Hematopoietic multipotent progenitor cell treated with erythropoietin and hydrocortisone succinate and interleukin-3 and kit ligand, for 17 days (in vitro differentiated cells): ENCODE data around the gene PHACTR1.
A peak's percentile ranks its signal among the peaks of the same experiment; 100 is the strongest.

Experiments
- DNase-seq: peaks from one replicate; pipeline ENCODE4 v3.0.0-alpha.2; 2015; ENCODE audit warnings: low spot score

Gene PHACTR1

GRCh38 chr6:12849809-12850198 is 133.2 kb downstream of the PHACTR1 start:
- DNase-seq = no peak

- DNase-seq = no peak
Observed at GRCh38 chr6:12851123-12851695, 134.6 kb downstream of the PHACTR1 start.

- DNase-seq = no peak
Observed at GRCh38 chr6:12861603-12862002, 145.0 kb downstream of the PHACTR1 start.

GRCh38 chr6:12865117-12865516 is 148.6 kb downstream of the PHACTR1 start:
- no peak for DNase-seq

DNA sequence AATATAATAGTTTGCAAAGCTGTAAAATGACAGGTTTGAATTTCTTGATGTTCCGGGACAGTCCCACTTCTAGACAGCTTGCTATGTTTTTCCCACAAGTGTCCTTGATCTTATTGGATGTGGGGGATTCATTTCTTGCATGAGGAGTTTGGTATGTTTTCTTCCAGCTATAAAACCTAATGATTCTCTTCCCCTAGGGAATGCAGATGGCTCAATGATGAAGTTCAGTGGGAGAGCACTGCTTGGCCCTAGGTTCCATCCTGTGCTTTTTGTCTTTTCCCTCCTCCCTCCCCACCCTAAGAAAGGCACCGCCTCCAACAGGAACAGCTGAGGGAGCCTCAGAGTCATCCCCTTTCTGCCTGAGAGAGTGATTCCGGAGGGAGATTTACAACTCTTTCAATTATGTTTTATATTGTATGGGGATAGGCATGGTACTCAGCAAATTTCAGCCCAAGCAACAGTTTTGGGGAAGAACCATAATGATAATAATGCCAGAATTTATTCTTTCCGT is 149.2 kb downstream of the PHACTR1 start:
- no peak for DNase-seq

DNA sequence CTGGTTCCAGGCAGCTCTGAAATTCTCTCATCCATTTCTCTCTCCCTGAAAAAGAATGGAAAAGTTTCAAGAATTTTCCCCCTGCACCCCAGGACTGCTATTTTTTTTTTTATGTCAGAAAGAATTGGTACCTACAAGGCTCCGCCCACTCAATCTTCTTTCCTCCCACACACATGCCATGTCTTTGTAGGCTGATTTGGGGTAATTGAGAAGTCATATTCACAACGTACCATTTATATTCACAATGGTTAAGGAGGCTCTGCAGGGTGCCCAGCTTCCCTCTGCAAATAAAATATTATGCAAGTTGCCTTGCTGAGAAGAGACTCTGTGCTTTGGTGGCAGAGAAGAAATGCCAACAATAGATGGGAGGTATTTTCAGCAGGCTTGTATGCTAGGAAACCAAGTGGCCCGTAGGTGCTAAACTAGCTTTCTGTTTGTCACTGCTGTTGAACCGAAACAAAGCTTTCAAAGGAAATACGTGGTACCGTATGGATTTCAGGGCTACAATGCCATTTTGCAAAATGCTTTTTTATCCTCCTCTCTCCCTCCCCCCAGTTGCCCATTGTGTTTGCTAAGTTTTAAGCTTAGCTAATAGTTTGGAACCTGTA is 150.0 kb downstream of the PHACTR1 start:
- no peak for DNase-seq

DNA sequence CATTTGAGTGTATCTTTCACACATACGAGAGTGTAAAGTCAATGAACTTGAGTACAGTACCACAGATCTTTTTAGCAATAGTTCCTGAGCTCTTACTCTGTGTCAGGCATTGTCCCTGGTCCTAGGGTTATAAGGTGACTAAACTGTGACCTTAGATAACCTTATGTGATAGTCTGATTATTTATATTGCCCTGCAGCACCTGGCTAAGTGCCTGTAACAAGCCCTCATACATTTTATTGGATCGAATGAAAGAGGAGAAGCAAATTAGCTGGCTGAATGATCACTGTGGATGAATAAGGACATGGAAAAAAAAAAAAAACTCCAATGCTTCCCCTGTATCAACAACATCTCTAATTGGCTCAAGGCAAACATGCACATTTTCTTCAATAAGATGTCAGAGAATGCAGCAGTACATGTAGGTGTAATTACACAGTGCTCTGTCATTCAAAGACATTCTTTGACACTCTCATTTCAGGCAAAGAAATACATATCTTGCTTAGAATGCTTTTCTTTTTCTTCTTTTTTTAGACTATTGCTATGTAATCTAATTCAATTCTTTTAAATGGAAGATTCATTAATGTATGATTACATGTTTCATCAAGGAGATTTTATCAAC is 153.4 kb downstream of the PHACTR1 start:
- no peak for DNase-seq

GRCh38 chr6:12873691-12874090 is 157.1 kb downstream of the PHACTR1 start:
- DNase-seq = no peak

DNA sequence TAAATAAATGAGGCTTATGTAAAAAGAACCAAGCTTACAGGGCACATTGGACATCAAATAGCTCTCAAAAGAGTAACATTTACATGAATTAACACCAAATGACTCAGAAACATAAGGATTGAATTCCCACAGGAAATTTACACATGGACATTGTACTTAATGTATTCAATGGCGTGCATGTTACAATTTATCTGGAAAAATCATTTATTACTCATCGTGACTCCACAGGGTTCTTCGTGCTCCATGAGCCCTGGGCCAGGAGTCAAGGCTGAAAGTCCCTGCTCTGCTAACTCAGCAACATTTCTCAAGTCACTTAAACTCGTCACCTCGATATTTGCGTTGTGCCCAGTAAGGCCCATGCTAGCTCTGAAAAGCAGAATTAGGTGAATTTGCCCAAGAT is 158.5 kb downstream of the PHACTR1 start:
- no peak for DNase-seq

GRCh38 chr6:12878741-12879140 is 162.2 kb downstream of the PHACTR1 start:
- no peak for DNase-seq

DNA sequence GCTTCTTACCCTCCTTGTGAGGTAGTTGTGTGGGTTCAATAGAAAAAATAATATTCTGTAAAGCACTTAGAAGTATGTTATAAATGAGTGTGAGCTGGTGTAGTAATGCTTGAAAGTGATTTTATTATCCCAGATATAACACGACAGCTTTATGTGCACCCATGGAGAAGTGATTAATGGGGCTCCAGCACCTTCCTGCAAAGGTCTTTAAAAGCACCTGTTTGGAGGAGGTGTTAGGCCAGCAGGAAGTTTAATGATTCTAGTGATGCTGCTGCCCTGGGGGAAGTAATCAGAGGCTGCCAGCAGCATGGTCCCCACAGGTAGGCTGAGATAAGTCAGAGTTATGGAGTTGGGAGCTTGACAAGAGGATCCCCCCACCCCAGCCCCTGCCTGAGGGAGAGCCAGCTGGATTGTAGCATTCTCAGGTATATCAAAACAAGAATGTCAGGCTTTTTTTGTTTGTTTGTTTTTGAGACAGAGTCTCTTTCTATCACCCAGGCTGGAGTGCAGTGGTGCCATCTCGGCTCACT is 166.3 kb downstream of the PHACTR1 start:
- no peak for DNase-seq

- no peak for DNase-seq
Observed at GRCh38 chr6:12884983-12885382, 168.4 kb downstream of the PHACTR1 start.

- DNase-seq = no peak
Observed at GRCh38 chr6:12886961-12887775, 170.6 kb downstream of the PHACTR1 start.

DNA sequence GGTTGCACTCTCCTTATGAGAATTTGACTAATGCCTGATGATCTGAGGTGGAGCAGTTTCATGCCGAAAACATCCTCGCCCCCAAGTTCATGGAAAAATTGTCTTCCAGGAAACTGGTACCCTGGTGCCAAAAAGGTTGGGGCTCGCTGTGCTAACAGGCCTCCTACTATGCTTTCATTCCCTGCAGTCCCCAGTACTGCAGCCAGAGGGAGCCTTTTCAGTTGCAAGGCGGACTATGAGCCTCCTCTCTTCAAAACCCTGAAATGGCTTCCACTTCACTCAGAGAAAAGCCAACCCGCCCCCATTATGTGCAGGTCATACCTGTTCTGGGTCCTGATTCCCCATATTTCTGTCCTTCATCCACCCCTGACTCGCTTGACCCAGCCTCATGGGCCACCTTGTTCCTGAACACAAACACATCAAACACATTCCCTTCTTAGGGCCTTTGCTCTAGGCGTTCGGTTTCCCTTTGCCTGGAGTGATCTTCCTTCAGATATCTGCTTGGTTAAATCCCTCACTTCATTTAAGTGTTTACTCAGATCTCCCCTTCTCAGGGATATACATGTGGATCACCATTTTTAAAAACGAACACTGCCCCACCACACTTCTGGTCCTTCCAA is 173.7 kb downstream of the PHACTR1 start:
- DNase-seq = peak; percentile 12

GRCh38 chr6:12891595-12891994 is 175.0 kb downstream of the PHACTR1 start:
- no peak for DNase-seq

GRCh38 chr6:12892151-12892550 is 175.6 kb downstream of the PHACTR1 start:
- DNase-seq = no peak

GRCh38 chr6:12893036-12893435 is 176.5 kb downstream of the PHACTR1 start:
- no peak for DNase-seq

GRCh38 chr6:12895721-12896120 is 179.2 kb downstream of the PHACTR1 start:
- DNase-seq = no peak

- no peak for DNase-seq
Observed at GRCh38 chr6:12896208-12896733, 179.7 kb downstream of the PHACTR1 start.

- DNase-seq = no peak
Observed at GRCh38 chr6:12898603-12899002, 182.0 kb downstream of the PHACTR1 start.

GRCh38 chr6:12899046-12899833 is 182.7 kb downstream of the PHACTR1 start:
- DNase-seq = no peak
